Muscle layer of colon (tissue), 2 donors: ENCODE measurements around the gene BMPR1A.
A peak's percentile ranks its signal among the peaks of the same experiment; 100 is the strongest.

Source experiments
- H3K27ac ChIP-seq: one replicate; pipeline ENCODE4 v1.7.0; 2013; ENCODE audit warnings: low read depth, mild to moderate bottlenecking, low read length, moderate library complexity
- H3K27me3 ChIP-seq, 2 donors: one replicate each; pipeline ENCODE4 v1.7.0; 2013; ENCODE audit warnings: low read length in 2 of 2, mild to moderate bottlenecking in 2 of 2; ENCODE audit not compliant: insufficient read depth in 2 of 2, control insufficient read depth in 1 of 2
- H3K36me3 ChIP-seq: one replicate; pipeline ENCODE4 v1.7.0; 2013; ENCODE audit warnings: mild to moderate bottlenecking, low read length; ENCODE audit not compliant: insufficient read depth
- H3K4me1 ChIP-seq: one replicate; pipeline ENCODE4 v1.7.0; 2013; ENCODE audit warnings: mild to moderate bottlenecking, low read length; ENCODE audit not compliant: insufficient read depth
- H3K4me3 ChIP-seq, 2 donors: one replicate each; pipeline ENCODE4 v1.7.0; 2013; ENCODE audit warnings: low read length in 2 of 2, low read depth in 1 of 2, mild to moderate bottlenecking in 1 of 2, moderate library complexity in 1 of 2
- H3K9ac ChIP-seq: one replicate; pipeline ENCODE4 v1.7.0; 2013; ENCODE audit warnings: low read length
- H3K9me3 ChIP-seq: one replicate; pipeline ENCODE4 v1.7.0; 2013; ENCODE audit warnings: mild to moderate bottlenecking, low read length
- donor health status: abdominal sarcoma.
- donor health status: Adenocarcinoma of cecum.

Gene BMPR1A

DNA sequence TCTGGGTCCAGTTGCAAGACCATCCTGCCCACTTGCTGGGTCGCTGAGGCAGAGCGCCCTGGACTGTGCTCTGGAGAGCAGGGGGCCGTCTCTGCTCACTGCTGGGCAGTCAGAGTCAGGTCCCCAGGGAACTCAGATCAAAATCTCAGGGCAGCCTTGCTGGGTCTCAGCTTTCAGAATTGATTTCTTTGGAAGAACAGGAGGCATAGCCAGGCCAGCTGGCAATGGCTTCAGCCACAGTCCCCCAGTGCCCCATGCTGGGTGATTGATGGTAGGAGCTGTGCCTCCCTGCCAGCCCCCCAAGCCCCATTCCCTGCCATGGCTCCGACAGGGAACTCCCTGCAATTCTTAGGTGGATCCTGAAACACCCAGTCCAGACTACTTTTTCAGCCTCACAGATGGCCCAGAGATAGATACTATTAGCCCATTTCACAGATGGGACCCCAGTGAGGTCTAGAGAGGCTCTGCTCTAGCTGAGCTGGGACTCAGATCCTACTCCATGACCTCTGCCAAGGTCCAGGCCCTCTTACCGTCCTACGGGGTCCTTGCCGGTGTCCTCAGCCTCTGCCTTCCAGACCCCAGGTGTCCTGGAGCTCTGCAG, 200.5 kb downstream of the BMPR1A start:
- no peaks in the 10 kb centered on the region for H3K9me3 ChIP-seq
- peaks cover 11% of the 10 kb centered on the region for H3K4me1 ChIP-seq
- no peaks in the 10 kb centered on the region for H3K36me3 ChIP-seq
- no peak overlapping the region for H3K9ac ChIP-seq
- peaks cover 0 to 15% of the 10 kb centered on the region in 2 donors for H3K27me3 ChIP-seq
- H3K27ac ChIP-seq, result no peak overlapping the region
- H3K4me3 ChIP-seq, result no peak overlapping the region

DNA sequence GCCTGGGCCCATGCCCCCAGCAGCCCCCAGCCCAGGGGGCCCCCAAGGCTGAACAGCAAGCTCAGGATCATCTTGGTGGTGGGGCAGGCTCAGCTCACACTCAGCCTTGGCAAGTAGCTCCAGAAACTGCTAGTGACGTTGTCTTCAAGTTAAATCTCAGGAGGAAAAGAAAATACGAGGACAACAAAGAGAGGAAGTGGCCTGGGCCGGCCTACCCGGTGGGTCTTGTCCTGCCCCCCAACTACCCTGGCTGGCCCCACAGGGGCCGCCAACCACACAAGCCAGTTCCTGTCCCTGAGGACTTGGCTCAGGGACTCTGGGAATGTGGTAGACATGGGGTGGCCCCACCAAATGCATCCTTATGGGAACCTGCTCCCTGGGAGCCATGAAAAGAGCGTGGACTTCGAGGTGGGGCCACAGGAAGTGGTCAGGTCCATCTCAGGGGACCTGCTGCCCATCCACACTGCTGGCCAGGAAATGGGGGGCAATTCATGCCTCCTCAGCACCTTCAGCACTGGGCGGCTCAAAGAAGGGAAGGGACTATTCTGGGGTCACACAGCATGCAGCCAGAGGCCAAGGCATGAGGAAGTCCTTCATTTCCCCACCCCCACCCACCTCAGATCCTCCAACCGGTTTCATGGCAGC, 201.2 kb downstream of the BMPR1A start, which contains the start of gene MMRN2:
Gene MMRN2, minus strand, starts transcription at position 145 of the 645 bp plus-strand sequence. Its CDS starts 74 bp downstream, at position 71.
- H3K4me3 ChIP-seq, result no peak within 1 kb of the TSS
- peaks cover 0 to 15% of the 10 kb centered on the region in 2 donors for H3K27me3 ChIP-seq
- no peak within 1 kb of the TSS for H3K27ac ChIP-seq
- peaks cover 11% of the 10 kb centered on the region for H3K4me1 ChIP-seq
- no peaks in the 10 kb centered on the region for H3K36me3 ChIP-seq
- H3K9me3 ChIP-seq, result no peaks in the 10 kb centered on the region
- no peak within 1 kb of the TSS for H3K9ac ChIP-seq

DNA sequence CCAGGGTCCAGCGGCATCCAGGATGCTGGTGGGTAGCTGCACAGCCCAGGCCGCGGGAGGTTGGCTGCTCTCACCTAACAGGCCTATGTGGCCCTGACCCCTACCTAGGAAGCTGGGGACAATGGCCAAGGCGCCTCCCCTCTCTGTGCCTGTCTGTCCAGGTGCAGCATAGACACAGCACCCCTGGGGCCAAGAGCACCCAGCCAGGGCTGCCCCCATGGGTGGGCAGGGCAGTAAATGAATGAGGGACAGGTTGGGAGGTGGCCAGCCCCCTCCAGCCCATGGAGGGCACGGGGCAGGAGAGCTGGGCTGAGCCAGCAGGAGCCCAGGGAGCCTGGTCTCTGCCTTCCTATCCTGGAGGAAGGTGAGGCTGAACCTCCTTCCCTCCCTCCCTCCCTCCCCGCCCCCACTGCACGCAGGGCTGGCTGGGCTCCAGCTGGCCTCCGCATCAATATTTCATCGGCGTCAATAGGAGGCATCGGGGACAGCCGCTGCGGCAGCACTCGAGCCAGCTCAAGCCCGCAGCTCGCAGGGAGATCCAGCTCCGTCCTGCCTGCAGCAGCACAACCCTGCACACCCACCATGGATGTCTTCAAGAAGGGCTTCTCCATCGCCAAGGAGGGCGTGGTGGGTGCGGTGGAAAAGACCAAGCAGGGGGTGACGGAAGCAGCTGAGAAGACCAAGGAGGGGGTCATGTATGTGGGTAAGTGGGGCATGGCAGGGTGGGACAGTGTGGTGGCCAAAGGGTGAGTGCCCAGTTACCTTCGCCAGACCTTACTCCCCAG, 201.9 kb downstream of the BMPR1A start, which contains the start of gene SNCG:
Gene SNCG, plus strand, starts transcription at position 484 of the 785 bp plus-strand sequence. Its CDS starts 99 bp downstream, at position 583.
- H3K27ac ChIP-seq, result no peak within 1 kb of the TSS
- peaks cover 0 to 15% of the 10 kb centered on the region in 2 donors for H3K27me3 ChIP-seq
- H3K4me3 ChIP-seq, result peak within 1 kb of the TSS in 1 of 2 donors; percentile 6
- no peaks in the 10 kb centered on the region for H3K9me3 ChIP-seq
- peaks cover 11% of the 10 kb centered on the region for H3K4me1 ChIP-seq
- no peak within 1 kb of the TSS for H3K9ac ChIP-seq
- H3K36me3 ChIP-seq, result no peaks in the 10 kb centered on the region

GRCh38 chr10:86958901-86959736, 202.7 kb downstream of the BMPR1A start:
- Histone ChIP-seq H3K27me3 (peaks cover 0 to 15% of the 10 kb centered on the region in 2 donors), H3K4me3 (peak overlapping the region in 1 of 2 donors; percentile 6), H3K9me3 (no peaks in the 10 kb centered on the region), H3K9ac (no peak overlapping the region), H3K36me3 (no peaks in the 10 kb centered on the region), H3K27ac (no peak overlapping the region), H3K4me1 (peaks cover 4% of the 10 kb centered on the region)

- Histone ChIP-seq H3K27ac (no peak overlapping the region), H3K36me3 (no peaks in the 10 kb centered on the region), H3K4me3 (no peak overlapping the region), H3K9me3 (no peaks in the 10 kb centered on the region), H3K4me1 (no peaks in the 10 kb centered on the region), H3K27me3 (peaks cover 0 to 15% of the 10 kb centered on the region in 2 donors), H3K9ac (no peak overlapping the region)
These were observed 203.3 kb downstream of the BMPR1A start for GRCh38 chr10:86959737-86960002.

GRCh38 chr10:86960003-86960862, 203.8 kb downstream of the BMPR1A start:
- no peaks in the 10 kb centered on the region for H3K36me3 ChIP-seq
- H3K9me3 ChIP-seq, result no peaks in the 10 kb centered on the region
- no peak overlapping the region for H3K4me3 ChIP-seq
- H3K4me1 ChIP-seq, result no peaks in the 10 kb centered on the region
- peaks cover 0 to 15% of the 10 kb centered on the region in 2 donors for H3K27me3 ChIP-seq
- H3K27ac ChIP-seq, result no peak overlapping the region
- H3K9ac ChIP-seq, result no peak overlapping the region

DNA sequence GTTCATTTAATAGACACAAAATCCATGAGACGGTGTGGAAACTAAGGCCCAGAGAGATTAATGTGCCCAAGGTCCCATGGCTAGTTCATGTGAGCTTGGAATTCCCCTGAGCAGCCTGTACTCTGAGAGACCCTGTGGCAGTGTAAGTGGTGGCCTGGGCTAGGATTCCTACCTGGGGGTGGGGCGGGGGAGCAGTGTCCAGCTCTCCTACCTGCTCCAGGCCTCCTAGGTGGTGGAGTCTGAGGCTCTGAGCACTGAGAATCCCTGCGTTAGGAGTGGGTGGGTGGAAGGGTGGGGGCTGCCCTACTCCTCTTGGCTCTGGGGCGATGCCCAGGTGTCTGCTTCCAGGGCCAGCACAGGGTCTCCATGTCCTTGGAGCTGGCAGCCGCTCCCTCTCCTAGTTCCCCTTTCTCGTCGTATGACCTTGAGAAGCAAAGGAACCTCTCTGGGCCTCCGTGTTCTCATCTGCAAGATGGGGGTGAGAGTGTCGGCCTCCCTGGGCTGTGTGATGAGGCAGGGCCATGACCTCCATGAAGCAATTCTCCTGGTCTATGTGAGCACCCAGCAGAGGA, 204.5 kb downstream of the BMPR1A start:
- no peaks in the 10 kb centered on the region for H3K36me3 ChIP-seq
- peaks cover 3% of the 10 kb centered on the region for H3K4me1 ChIP-seq
- H3K27me3 ChIP-seq, result peaks cover 0 to 15% of the 10 kb centered on the region in 2 donors
- H3K4me3 ChIP-seq, result no peak overlapping the region
- H3K27ac ChIP-seq, result no peak overlapping the region
- H3K9me3 ChIP-seq, result no peaks in the 10 kb centered on the region
- no peak overlapping the region for H3K9ac ChIP-seq

DNA sequence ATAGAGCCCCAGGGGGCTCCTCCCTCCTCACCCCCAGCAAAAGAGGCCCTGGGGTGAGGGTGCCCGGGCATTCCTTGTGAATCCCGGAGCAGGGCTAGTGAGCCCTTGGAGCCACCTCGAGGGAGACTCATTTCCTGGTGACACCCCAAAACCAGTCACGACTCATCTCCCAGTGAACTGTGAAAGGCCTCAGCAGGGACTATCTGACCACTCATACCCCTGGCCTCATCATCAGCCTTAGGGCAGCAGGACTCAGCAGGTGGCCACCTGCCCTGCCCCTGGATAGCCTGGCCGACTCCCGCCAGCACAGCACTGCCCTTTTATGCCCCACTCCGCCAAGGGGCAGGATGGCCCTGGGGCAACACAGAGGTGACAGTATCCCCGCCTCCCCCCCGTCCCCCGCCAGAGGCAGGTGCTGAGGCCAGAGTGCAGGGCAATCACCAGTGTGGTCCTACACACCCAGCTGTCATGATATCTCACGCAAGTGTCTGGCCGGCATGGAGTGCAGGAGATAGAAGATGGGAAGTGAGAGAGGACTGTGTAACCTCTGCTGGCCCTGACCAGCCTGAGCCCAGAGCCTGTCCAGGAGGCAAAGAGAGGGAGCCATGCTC, 205.2 kb downstream of the BMPR1A start:
- no peak overlapping the region for H3K27ac ChIP-seq
- H3K36me3 ChIP-seq, result no peaks in the 10 kb centered on the region
- H3K9ac ChIP-seq, result no peak overlapping the region
- H3K4me1 ChIP-seq, result peaks cover 9% of the 10 kb centered on the region
- H3K9me3 ChIP-seq, result no peaks in the 10 kb centered on the region
- H3K4me3 ChIP-seq, result no peak overlapping the region
- H3K27me3 ChIP-seq, result peaks cover 0 to 15% of the 10 kb centered on the region in 2 donors

DNA sequence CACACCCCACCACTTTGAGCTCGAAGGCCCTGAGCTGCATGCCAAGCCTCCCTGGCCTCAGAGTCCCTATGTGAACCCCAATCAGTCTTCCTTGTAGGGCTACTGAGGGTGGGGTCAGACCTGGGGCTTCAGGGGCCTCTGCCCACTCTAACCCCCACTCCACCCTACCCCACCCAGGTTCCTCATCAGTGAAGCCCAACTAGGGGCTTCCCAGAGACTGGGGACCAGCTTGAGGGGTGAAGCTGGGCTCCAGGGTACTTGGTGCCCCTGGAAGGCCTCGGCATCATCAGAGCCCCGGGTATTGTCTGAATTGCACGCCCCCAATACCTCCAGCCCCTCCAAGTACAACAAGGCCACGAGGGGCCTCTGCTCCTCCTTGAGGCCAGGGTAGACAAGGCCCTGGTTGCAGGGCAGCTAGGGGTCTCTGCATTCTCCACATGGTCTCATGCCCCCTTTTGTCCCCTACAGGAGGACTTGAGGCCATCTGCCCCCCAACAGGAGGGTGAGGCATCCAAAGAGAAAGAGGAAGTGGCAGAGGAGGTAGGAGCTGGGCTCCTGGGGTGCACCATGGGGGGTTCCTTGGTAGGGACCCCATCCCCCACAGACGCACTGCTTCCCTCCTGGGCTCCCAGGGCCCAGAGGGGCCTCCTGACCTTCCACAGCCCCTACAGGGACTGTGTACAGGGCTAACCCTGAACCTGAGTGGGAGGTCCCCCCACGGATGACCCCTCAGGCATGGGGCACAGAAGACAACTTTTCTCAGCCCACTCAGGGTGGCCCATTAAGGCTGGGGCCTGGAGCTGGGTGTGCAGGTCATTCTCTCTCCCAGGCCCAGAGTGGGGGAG, 205.9 kb downstream of the BMPR1A start:
- H3K4me3 ChIP-seq, result no peak overlapping the region
- peaks cover 0 to 15% of the 10 kb centered on the region in 2 donors for H3K27me3 ChIP-seq
- H3K9me3 ChIP-seq, result no peaks in the 10 kb centered on the region
- peaks cover 17% of the 10 kb centered on the region for H3K4me1 ChIP-seq
- H3K36me3 ChIP-seq, result no peaks in the 10 kb centered on the region
- no peak overlapping the region for H3K9ac ChIP-seq
- no peak overlapping the region for H3K27ac ChIP-seq
